Measurements from ENCODE around the gene SYMPK.

Gene SYMPK

GRCh38 chr19:45785781-45786532 lies 77.0 kb downstream of the SYMPK start:
- H3K36me3 Mint-ChIP-seq, result peaks cover 52 to 57% of the 10 kb centered on the region in 2 donors
- no peak overlapping the region for H3K4me3 Mint-ChIP-seq
- H3K4me1 Mint-ChIP-seq, result peaks cover 12 to 21% of the 10 kb centered on the region in 2 donors
- no peak overlapping the region for H3K27ac Mint-ChIP-seq
- DNase-seq (no peak), ATAC-seq (replicated peaks) (no peak)
- H3K9me3 Mint-ChIP-seq, result no peaks in the 10 kb centered on the region
- peaks cover 0 to 4% of the 10 kb centered on the region in 2 donors for H3K27me3 Mint-ChIP-seq

GRCh38 chr19:45785097-45785496 lies 77.8 kb downstream of the SYMPK start:
- H3K36me3 Mint-ChIP-seq, result peaks cover 52 to 54% of the 10 kb centered on the region in 2 donors
- no peak overlapping the region for H3K4me3 Mint-ChIP-seq
- DNase-seq, result no peak
- H3K27me3 Mint-ChIP-seq, result peaks cover 0 to 13% of the 10 kb centered on the region in 2 donors
- no peak for ATAC-seq (replicated peaks)
- peaks cover 15 to 22% of the 10 kb centered on the region in 2 donors for H3K4me1 Mint-ChIP-seq
- H3K9me3 Mint-ChIP-seq, result no peaks in the 10 kb centered on the region
- H3K27ac Mint-ChIP-seq, result no peak overlapping the region

- H3K27me3 Mint-ChIP-seq, result peaks cover 5 to 23% of the 10 kb centered on the region in 2 donors
- no peaks in the 10 kb centered on the region for H3K9me3 Mint-ChIP-seq
- DNase-seq (no peak), ATAC-seq (replicated peaks) (no peak)
- no peak overlapping the region for H3K27ac Mint-ChIP-seq
- H3K36me3 Mint-ChIP-seq, result peaks cover 52 to 53% of the 10 kb centered on the region in 2 donors
- H3K4me3 Mint-ChIP-seq, result no peak overlapping the region
- H3K4me1 Mint-ChIP-seq, result peaks cover 25 to 32% of the 10 kb centered on the region in 2 donors
Observed at GRCh38 chr19:45784096-45784495, 78.9 kb downstream of the SYMPK start.

GRCh38 chr19:45782820-45783785 lies 79.8 kb downstream of the SYMPK start:
- H3K4me1 Mint-ChIP-seq, result peaks cover 32 to 36% of the 10 kb centered on the region in 2 donors
- H3K4me3 Mint-ChIP-seq, result no peak overlapping the region
- H3K9me3 Mint-ChIP-seq, result no peaks in the 10 kb centered on the region
- ATAC-seq (replicated peaks) (no peak), DNase-seq (no peak)
- no peak overlapping the region for H3K27ac Mint-ChIP-seq
- peaks cover 7 to 30% of the 10 kb centered on the region in 2 donors for H3K27me3 Mint-ChIP-seq
- H3K36me3 Mint-ChIP-seq, result peaks cover 44 to 51% of the 10 kb centered on the region in 2 donors

GRCh38 chr19:45782162-45782691 lies 80.7 kb downstream of the SYMPK start, which contains the start of gene DMPK:
DMPK (minus strand) TSS chr19:45782490; CDS start chr19:45782352, 138 bp downstream.
- DNase-seq, result no peak

GRCh38 chr19:45781214-45782161 lies 81.5 kb downstream of the SYMPK start:
- no peak overlapping the region for H3K27ac Mint-ChIP-seq
- ATAC-seq (replicated peaks) (no peak), DNase-seq (no peak)
- peaks cover 41 to 49% of the 10 kb centered on the region in 2 donors for H3K36me3 Mint-ChIP-seq
- H3K4me3 Mint-ChIP-seq, result no peak overlapping the region
- H3K9me3 Mint-ChIP-seq, result no peaks in the 10 kb centered on the region
- peaks cover 7 to 30% of the 10 kb centered on the region in 2 donors for H3K27me3 Mint-ChIP-seq
- H3K4me1 Mint-ChIP-seq, result peaks cover 30 to 31% of the 10 kb centered on the region in 2 donors

More at GRCh38 chr19:45782162-45782691, 80.7 kb downstream of the SYMPK start, which contains the start of gene DMPK:
- no peaks in the 10 kb centered on the region for H3K9me3 Mint-ChIP-seq
- peaks cover 30 to 31% of the 10 kb centered on the region in 2 donors for H3K4me1 Mint-ChIP-seq
- H3K27ac Mint-ChIP-seq, result no peak within 1 kb of the TSS
- ATAC-seq (replicated peaks), result no peak
- peaks cover 7 to 30% of the 10 kb centered on the region in 2 donors for H3K27me3 Mint-ChIP-seq
- H3K4me3 Mint-ChIP-seq, result no peak within 1 kb of the TSS
- H3K36me3 Mint-ChIP-seq, result peaks cover 42 to 49% of the 10 kb centered on the region in 2 donors

GRCh38 chr19:45780448-45781213 lies 82.3 kb downstream of the SYMPK start:
- no peak overlapping the region for H3K4me3 Mint-ChIP-seq
- no peaks in the 10 kb centered on the region for H3K9me3 Mint-ChIP-seq
- no peak for ATAC-seq (replicated peaks)
- DNase-seq, result no peak
- H3K27ac Mint-ChIP-seq, result no peak overlapping the region
- H3K27me3 Mint-ChIP-seq, result peaks cover 7 to 30% of the 10 kb centered on the region in 2 donors
- H3K36me3 Mint-ChIP-seq, result peaks cover 35 to 47% of the 10 kb centered on the region in 2 donors
- peaks cover 30 to 31% of the 10 kb centered on the region in 2 donors for H3K4me1 Mint-ChIP-seq

GRCh38 chr19:45780146-45780447 lies 82.8 kb downstream of the SYMPK start:
- no peak overlapping the region for H3K4me3 Mint-ChIP-seq
- H3K27ac Mint-ChIP-seq, result no peak overlapping the region
- peaks cover 30 to 43% of the 10 kb centered on the region in 2 donors for H3K36me3 Mint-ChIP-seq
- no peaks in the 10 kb centered on the region for H3K9me3 Mint-ChIP-seq
- peaks cover 30 to 31% of the 10 kb centered on the region in 2 donors for H3K4me1 Mint-ChIP-seq
- peaks cover 7 to 30% of the 10 kb centered on the region in 2 donors for H3K27me3 Mint-ChIP-seq
- ATAC-seq (replicated peaks), result no peak
- no peak for DNase-seq

GRCh38 chr19:45779231-45780145 lies 83.5 kb downstream of the SYMPK start:
- peaks cover 7 to 30% of the 10 kb centered on the region in 2 donors for H3K27me3 Mint-ChIP-seq
- peak; percentile 93 to 96 for ATAC-seq (replicated peaks)
- H3K4me3 Mint-ChIP-seq, result peak overlapping the region; percentile 68 to 75
- peak overlapping the region; percentile 75 for H3K27ac Mint-ChIP-seq
- H3K9me3 Mint-ChIP-seq, result no peaks in the 10 kb centered on the region
- peaks cover 28 to 31% of the 10 kb centered on the region in 2 donors for H3K4me1 Mint-ChIP-seq
- peaks cover 27 to 40% of the 10 kb centered on the region in 2 donors for H3K36me3 Mint-ChIP-seq
- peak; percentile 74 for DNase-seq

GRCh38 chr19:45778010-45778661 lies 84.8 kb downstream of the SYMPK start:
- ATAC-seq (replicated peaks) (no peak), DNase-seq (no peak)
- no peaks in the 10 kb centered on the region for H3K9me3 Mint-ChIP-seq
- peaks cover 7 to 30% of the 10 kb centered on the region in 2 donors for H3K27me3 Mint-ChIP-seq
- peaks cover 25 to 34% of the 10 kb centered on the region in 2 donors for H3K4me1 Mint-ChIP-seq
- H3K36me3 Mint-ChIP-seq, result peaks cover 20 to 34% of the 10 kb centered on the region in 2 donors
- H3K27ac Mint-ChIP-seq, result no peak overlapping the region
- peak overlapping the region in 1 of 2 donors; percentile 29 for H3K4me3 Mint-ChIP-seq

GRCh38 chr19:45777395-45777961 lies 85.5 kb downstream of the SYMPK start:
- peaks cover 7 to 30% of the 10 kb centered on the region in 2 donors for H3K27me3 Mint-ChIP-seq

More at GRCh38 chr19:45777395-45777961, 85.5 kb downstream of the SYMPK start:
- no peak for ATAC-seq (replicated peaks)
- Mint-ChIP-seq H3K36me3 (peaks cover 20 to 35% of the 10 kb centered on the region in 2 donors), H3K4me3 (no peak overlapping the region), H3K9me3 (no peaks in the 10 kb centered on the region), H3K4me1 (peaks cover 27 to 40% of the 10 kb centered on the region in 2 donors), H3K27ac (no peak overlapping the region)
- DNase-seq, result no peak

Measured in stimulated activated naive B cell treated with anti-CD40 and anti-IgM and Interleukin-4, amounts not matched to agents 10 μg/mL and 1 μg/mL and 100 μg/mL, for 72 hours (primary cell).